ENCODE results near the gene CBX8. TPM values are rescaled to one million over a fixed set of nuclear protein-coding genes. Genes with fewer than 3 reads are reported as not detected.

CBX8 gene
- polyA plus RNA-seq, 1 experiment, result 0.32 TPM

DNA sequence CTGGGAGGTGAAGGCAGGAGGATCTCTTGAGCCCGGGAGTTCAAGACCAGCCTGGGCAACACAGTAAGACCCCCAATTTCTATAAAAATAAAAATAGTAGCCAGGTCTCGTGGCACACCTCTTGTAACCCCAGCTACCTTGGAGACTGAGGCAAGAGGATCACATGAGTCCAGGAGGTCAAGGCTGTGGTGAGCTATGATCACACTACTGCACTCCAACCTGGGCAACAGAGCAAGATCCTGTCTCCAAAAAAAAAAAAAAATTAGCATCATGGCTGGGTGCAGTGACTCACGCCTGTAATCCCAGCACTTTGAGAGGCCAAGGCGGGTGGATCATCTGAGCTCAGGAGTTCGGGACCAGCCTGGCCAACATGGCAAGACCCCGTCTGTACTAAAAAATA, 25.6 kb downstream of the CBX8 start:
- Histone ChIP-seq H3K4me3 (ENCODE audit: low read depth, low read length) (no peak overlapping the region), H3K27me3 (ENCODE audit: control insufficient read depth, insufficient read depth, low read length) (peaks cover 18% of the 10 kb centered on the region), H3K36me3 (ENCODE audit: control insufficient read depth, insufficient read depth, low read length) (no peaks in the 10 kb centered on the region)
- no peak for DNase-seq (ENCODE audit: low read depth)
- POLR2A ChIA-PET, result no interaction called here
- CTCF ChIA-PET, result interaction anchor here (2.4 kb wide), 1 partner anchor 30 kb away, joined by 10 read pairs; no protein-coding TSS in a partner anchor
- TF ChIP-seq, protein P1, sequence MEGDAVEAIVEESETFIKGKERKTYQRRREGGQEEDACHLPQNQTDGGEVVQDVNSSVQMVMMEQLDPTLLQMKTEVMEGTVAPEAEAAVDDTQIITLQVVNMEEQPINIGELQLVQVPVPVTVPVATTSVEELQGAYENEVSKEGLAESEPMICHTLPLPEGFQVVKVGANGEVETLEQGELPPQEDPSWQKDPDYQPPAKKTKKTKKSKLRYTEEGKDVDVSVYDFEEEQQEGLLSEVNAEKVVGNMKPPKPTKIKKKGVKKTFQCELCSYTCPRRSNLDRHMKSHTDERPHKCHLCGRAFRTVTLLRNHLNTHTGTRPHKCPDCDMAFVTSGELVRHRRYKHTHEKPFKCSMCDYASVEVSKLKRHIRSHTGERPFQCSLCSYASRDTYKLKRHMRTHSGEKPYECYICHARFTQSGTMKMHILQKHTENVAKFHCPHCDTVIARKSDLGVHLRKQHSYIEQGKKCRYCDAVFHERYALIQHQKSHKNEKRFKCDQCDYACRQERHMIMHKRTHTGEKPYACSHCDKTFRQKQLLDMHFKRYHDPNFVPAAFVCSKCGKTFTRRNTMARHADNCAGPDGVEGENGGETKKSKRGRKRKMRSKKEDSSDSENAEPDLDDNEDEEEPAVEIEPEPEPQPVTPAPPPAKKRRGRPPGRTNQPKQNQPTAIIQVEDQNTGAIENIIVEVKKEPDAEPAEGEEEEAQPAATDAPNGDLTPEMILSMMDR (IDR thresholded peaks at IDR 0.05; ENCODE audit: insufficient read depth, low read depth, low read length), result no peak

DNA sequence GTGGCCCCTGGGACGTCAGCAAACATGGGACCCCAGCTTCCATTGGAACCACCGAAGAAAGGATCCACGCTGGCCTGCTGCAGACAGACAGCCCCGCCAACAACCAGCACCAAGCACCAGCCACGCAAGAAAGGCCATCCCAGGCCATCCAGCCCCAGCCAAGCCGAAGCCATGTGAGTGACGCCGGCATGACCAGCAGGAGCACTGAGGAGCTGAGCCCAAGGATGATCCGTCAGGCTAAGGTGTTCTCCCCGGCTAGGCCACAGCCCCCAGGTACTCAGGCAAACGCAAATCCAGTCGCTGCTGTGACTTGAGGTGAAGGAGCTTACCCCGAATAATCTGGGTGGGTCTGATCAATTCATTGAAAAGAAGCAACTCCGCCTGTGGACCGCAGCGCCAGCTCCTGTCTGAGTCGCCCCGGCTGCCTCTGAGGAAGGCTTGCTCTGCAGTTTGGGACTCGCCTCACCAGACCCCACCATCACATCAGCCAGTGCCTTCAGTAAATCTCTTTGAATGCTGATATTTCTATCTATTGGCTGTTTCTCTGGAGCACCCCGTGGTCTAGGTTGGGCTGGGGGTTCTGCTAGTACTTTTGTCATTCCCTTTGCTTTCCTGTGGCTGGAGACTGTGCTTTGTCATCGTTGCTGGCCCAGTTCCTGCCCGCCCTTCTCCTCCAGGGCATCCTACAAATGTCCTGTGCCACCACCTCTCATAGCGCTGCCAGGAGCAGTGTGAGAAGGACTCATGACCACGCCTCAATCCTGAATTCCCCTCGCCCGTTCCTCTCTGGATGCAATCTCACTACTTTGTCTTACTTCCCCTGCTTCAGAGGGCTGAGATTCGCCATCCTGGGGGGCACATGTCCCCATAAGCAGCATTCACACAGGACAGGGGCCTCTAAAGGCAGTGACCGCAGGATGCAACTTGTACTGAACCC, 27.0 kb downstream of the CBX8 start:
- ChIA-PET CTCF (no interaction called here), POLR2A (no interaction called here)
- TF ChIP-seq, protein P1 (IDR thresholded peaks at IDR 0.05; ENCODE audit: insufficient read depth, low read depth, low read length), result no peak
- DNase-seq (ENCODE audit: low read depth), result no peak
- no peak overlapping the region for H3K4me3 ChIP-seq (ENCODE audit: low read depth, low read length)
- no peaks in the 10 kb centered on the region for H3K36me3 ChIP-seq (ENCODE audit: control insufficient read depth, insufficient read depth, low read length)
- H3K27me3 ChIP-seq (ENCODE audit: control insufficient read depth, insufficient read depth, low read length), result peaks cover 14% of the 10 kb centered on the region

DNA sequence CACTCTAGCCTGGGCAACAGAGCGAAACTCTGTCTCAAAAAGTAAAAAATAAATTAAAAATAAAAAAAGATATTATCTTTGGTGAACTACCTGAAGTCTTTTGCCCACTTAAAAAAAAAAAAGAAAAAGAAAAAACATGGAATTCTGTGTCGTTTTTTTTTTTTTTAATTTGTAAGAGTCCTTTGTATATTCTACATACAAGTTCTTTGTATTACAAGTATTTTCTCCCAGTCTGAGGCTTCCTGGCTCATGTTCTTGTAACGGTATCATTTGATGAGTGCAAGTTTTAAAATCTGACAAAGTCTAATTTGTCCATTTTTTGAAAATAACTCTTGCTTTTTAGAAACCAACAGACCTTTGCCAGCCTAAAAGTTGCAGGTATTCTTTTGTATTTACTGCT, 31.2 kb downstream of the CBX8 start:
- no peak for DNase-seq (ENCODE audit: low read depth)
- TF ChIP-seq, protein P1 (IDR thresholded peaks at IDR 0.05; ENCODE audit: insufficient read depth, low read depth, low read length), result no peak

DNA sequence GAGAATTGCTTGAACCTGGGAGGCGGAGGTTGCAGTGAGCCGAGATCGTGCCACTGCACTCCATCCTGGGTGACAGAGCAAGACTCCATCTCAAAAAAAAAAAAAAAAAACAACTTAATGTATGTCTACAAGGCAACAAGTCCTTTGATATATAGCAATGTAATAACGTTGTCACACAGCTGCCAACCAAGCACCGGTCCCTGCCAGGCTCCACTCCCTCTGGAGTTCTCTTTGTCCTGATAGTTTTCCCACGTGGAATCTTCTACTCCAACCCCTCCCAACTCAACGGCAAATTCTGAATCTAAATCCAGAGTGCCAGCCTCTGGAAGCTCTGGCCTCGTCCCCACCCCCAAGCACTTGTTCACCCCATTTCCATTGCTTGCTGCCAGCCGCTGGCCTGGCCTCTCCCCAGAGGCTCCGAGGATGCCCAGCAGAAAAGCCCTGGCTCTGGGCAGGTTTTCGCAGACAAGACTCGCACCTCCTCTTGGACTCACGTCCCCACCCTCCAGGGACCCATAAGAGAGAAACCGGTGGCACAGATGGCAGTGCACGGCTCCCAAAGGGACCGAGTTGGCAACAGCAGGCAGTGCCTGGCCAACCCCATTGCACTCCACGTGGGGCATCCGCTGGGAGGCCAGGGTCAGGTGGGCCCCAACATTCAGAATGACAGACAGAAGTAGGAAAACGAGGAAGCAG, 34.8 kb downstream of the CBX8 start:
- TF ChIP-seq, protein P1 (IDR thresholded peaks at IDR 0.05; ENCODE audit: insufficient read depth, low read depth, low read length), result no peak
- DNase-seq (ENCODE audit: low read depth), result no peak
- Histone ChIP-seq H3K4me3 (ENCODE audit: low read depth, low read length) (no peak overlapping the region), H3K27me3 (ENCODE audit: control insufficient read depth, insufficient read depth, low read length) (peaks cover 2% of the 10 kb centered on the region; the same call in 1 of the 2 replicates), H3K36me3 (ENCODE audit: control insufficient read depth, insufficient read depth, low read length) (no peaks in the 10 kb centered on the region)
- ChIA-PET POLR2A (no interaction called here), CTCF (no interaction called here)

More for the DNA sequence above, 31.2 kb downstream of the CBX8 start:
- Histone ChIP-seq H3K4me3 (ENCODE audit: low read depth, low read length) (no peak overlapping the region), H3K36me3 (ENCODE audit: control insufficient read depth, insufficient read depth, low read length) (no peaks in the 10 kb centered on the region), H3K27me3 (ENCODE audit: control insufficient read depth, insufficient read depth, low read length) (no peaks in the 10 kb centered on the region; the same call in 1 of the 2 replicates)
- POLR2A ChIA-PET, result interaction anchor here (0.6 kb wide), 1 partner anchor 934 kb away, joined by 3 read pairs; no protein-coding TSS in a partner anchor
- CTCF ChIA-PET, result interaction anchor here (0.6 to 1.1 kb wide), 2 partner anchors 24 to 199 kb away, joined by 3 read pairs; no protein-coding TSS in a partner anchor
